T-cell (primary cell): ENCODE results near the gene NFIX. TPM values are rescaled to one million over a fixed set of nuclear protein-coding genes. Genes with fewer than 3 reads are reported as not detected.

Experiments used
- ATAC-seq, 4 experiments: fragments of 200-7000 bp in 3 of 4; fragments of 150-1000 bp in 1 of 4; cut with Tn5 transposase; replicated peaks in 1 of 4; 1 replicate in 3 of 4; 2 replicates in 1 of 4; pipeline ENCODE4 v1.10.0; 2021; ENCODE audit warnings: moderate library complexity in 3 of 4, mild to moderate bottlenecking in 2 of 4, moderate number of reproducible peaks in 1 of 4
- CTCF ChIA-PET, 2 donors: fragments of 300-600 bp; sonication (Branson Sonifier 250); formaldehyde crosslinking; loops; one replicate each; lab custom pipeline; 2022; ENCODE audit warnings: antibody characterized with exemption in 2 of 2; lab: Charles Lee
- POLR2A ChIA-PET, 2 donors: fragments of 300-600 bp; sonication (Branson Sonifier 250); formaldehyde crosslinking; loops; one replicate each; lab custom pipeline; 2022; ENCODE audit warnings: antibody characterized with exemption in 2 of 2; lab: Charles Lee
- DNase-seq, 35 experiments: peaks; one replicate each; pipeline versions ENCODE4 v3.0.0 to v3.0.0-alpha.2; 2013 to 2023
- H3K27ac ChIP-seq: one replicate; pipeline ENCODE4 v1.5.1; 2013; ENCODE audit warnings: low read length
- H3K27me3 ChIP-seq, 2 experiments: replicated peaks in 1 of 2; 1 replicate in 1 of 2; 2 replicates in 1 of 2; pipeline versions ENCODE4 v1.6.1 to v1.7.0; 2013; ENCODE audit warnings: low read length in 1 of 2, mixed read lengths in 1 of 2; ENCODE audit not compliant: control insufficient read depth in 2 of 2, insufficient read depth in 2 of 2; ENCODE audit errors: extremely low read depth in 1 of 2
- H3K36me3 ChIP-seq, 2 donors: 1 replicate in 1 of 2; 2 replicates in 1 of 2; pipeline versions ENCODE4 v1.6.1 to v1.7.0; 2013; ENCODE audit warnings: low read length in 1 of 2; ENCODE audit not compliant: control insufficient read depth in 2 of 2, insufficient read depth in 1 of 2; ENCODE audit errors: extremely low read depth in 1 of 2
- H3K4me1 ChIP-seq, 2 experiments: 1 replicate in 1 of 2; 2 replicates in 1 of 2; pipeline versions ENCODE4 v1.6.1 to v1.7.0; 2013; ENCODE audit warnings: low read length in 2 of 2, mixed read lengths in 1 of 2; ENCODE audit not compliant: insufficient read depth in 2 of 2, control insufficient read depth in 1 of 2; ENCODE audit errors: extremely low read depth in 1 of 2
- H3K4me3 ChIP-seq, 2 donors: 1 replicate in 1 of 2; 2 replicates in 1 of 2; pipeline versions ENCODE4 v1.5.1 to v1.7.0; 2013; ENCODE audit warnings: mild to moderate bottlenecking in 2 of 2, low read length in 1 of 2, moderate library complexity in 1 of 2; ENCODE audit not compliant: control insufficient read depth in 1 of 2; ENCODE audit errors: extremely low read depth in 1 of 2
- H3K9me3 ChIP-seq: 2 replicates; pipeline ENCODE4 v1.7.0; 2013
- H3K27ac Mint-ChIP-seq, 2 donors: one replicate each; pipeline ENCODE4 v1.8.0; 2020 to 2021; ENCODE audit warnings: mild to moderate bottlenecking in 2 of 2, mixed read lengths in 2 of 2
- H3K27me3 Mint-ChIP-seq, 2 donors: one replicate each; pipeline ENCODE4 v1.8.0; 2021 to 2022; ENCODE audit warnings: mixed read lengths in 2 of 2
- H3K36me3 Mint-ChIP-seq: one replicate; pipeline ENCODE4 v1.8.0; 2021; ENCODE audit warnings: mixed read lengths
- H3K4me1 Mint-ChIP-seq, 3 donors: one replicate each; pipeline ENCODE4 v1.8.0; 2020 to 2022; ENCODE audit warnings: mixed read lengths in 3 of 3, mild to moderate bottlenecking in 1 of 3
- H3K4me3 Mint-ChIP-seq, 3 donors: one replicate each; pipeline ENCODE4 v1.8.0; 2020 to 2022; ENCODE audit warnings: mild to moderate bottlenecking in 3 of 3, mixed read lengths in 3 of 3, moderate library complexity in 3 of 3
- H3K9me3 Mint-ChIP-seq, 3 donors: one replicate each; pipeline ENCODE4 v1.8.0; 2020 to 2022; ENCODE audit warnings: mixed read lengths in 3 of 3
- WGBS: methylation state at CpG from one replicate; pipeline ENCODE4 v1.1.5; 2013; ENCODE audit warnings: missing lambda C conversion rate; ENCODE audit not compliant: insufficient coverage; 5-methylcytosine and 5-hydroxymethylcytosine counted together
- total RNA-seq, 35 experiments: library from RNA in 6 of 35; stranded (reverse) in 6 of 35; fragments of 120-200 nt in 1 of 35; gene quantifications; one replicate each; pipeline versions ENCODE4 v1.2.1 to v1.2.4 and lab custom pipeline; 2013 to 2026

Gene NFIX
- total RNA-seq, 5 donors from 2014 or later (not counting 1 experiment from before 2014, with no cell fraction given), result 3.9 to 6.6 (median 6.3) TPM

GRCh38 chr19:13133241-13133870 lies 138.1 kb downstream of the NFIX start:
- no peaks in the 10 kb centered on the region for H3K9me3 Mint-ChIP-seq
- DNase-seq (no peak), ATAC-seq (no peak)
- Histone ChIP-seq H3K9me3 (no peaks in the 10 kb centered on the region), H3K4me1 (peaks cover 0 to 28% of the 10 kb centered on the region in 2 experiments), H3K27me3 (no peaks in the 10 kb centered on the region), H3K4me3 (no peak overlapping the region), H3K36me3 (peaks cover 18 to 29% of the 10 kb centered on the region in 2 donors), H3K27ac (no peak overlapping the region)
- H3K4me1 Mint-ChIP-seq, result peaks cover 24 to 36% (median 30%) of the 10 kb centered on the region in 3 donors
- H3K36me3 Mint-ChIP-seq, result peaks cover 14% of the 10 kb centered on the region
- no peaks in the 10 kb centered on the region for H3K27me3 Mint-ChIP-seq
- 67% methylated on average over 5 of the region's 12 CpGs for WGBS
- ChIA-PET POLR2A (no interaction called here), CTCF (interaction anchor here (0.6 to 1.5 kb wide), 2 partner anchors 22 to 220 kb away, joined by 3 read pairs; no protein-coding TSS in a partner anchor)
- peak overlapping the region; percentile 11 to 77 for H3K27ac Mint-ChIP-seq
- H3K4me3 Mint-ChIP-seq, result no peak overlapping the region

DNA sequence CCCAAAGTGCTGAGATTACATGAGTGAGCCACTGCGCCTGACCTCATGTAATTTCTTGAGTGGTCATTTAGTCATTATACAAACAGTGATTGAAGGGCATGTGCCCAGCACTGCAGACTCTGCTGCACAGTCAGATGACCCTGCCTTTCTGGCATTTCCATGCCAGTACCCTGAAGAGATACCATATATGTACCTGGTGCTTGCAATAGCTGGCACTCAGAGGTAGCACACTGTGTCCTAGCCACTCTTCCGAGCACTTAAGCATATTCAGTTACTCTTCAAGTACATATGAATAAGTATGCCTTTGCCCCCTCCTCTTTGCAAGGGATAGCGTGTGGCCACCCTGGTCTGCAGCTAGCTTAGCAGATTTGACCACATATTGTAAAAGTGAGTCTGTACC lies 139.4 kb downstream of the NFIX start:
- peaks cover 19 to 36% of the 10 kb centered on the region in 2 donors for H3K36me3 ChIP-seq
- no peaks in the 10 kb centered on the region for H3K9me3 ChIP-seq
- Mint-ChIP-seq H3K9me3 (no peaks in the 10 kb centered on the region), H3K27ac (no peak overlapping the region), H3K27me3 (no peaks in the 10 kb centered on the region), H3K36me3 (peaks cover 16% of the 10 kb centered on the region), H3K4me1 (peaks cover 19 to 30% (median 24%) of the 10 kb centered on the region in 3 donors), H3K4me3 (no peak overlapping the region)
- CTCF ChIA-PET, result no interaction called here
- POLR2A ChIA-PET, result no interaction called here
- no peak overlapping the region for H3K27ac ChIP-seq
- no peaks in the 10 kb centered on the region for H3K27me3 ChIP-seq
- no peak for ATAC-seq
- no peak for DNase-seq
- H3K4me3 ChIP-seq, result no peak overlapping the region
- peaks cover 0 to 25% of the 10 kb centered on the region in 2 experiments for H3K4me1 ChIP-seq
- WGBS, result 100% methylated on average over 2 of the region's 3 CpGs

- H3K27ac Mint-ChIP-seq, result no peak overlapping the region
- Histone ChIP-seq H3K27ac (no peak overlapping the region), H3K9me3 (no peaks in the 10 kb centered on the region), H3K36me3 (peaks cover 19 to 36% of the 10 kb centered on the region in 2 donors), H3K27me3 (no peaks in the 10 kb centered on the region), H3K4me1 (peaks cover 0 to 25% of the 10 kb centered on the region in 2 experiments), H3K4me3 (no peak overlapping the region)
- CTCF ChIA-PET, result no interaction called here
- H3K4me1 Mint-ChIP-seq, result peaks cover 19 to 29% (median 22%) of the 10 kb centered on the region in 3 donors
- ATAC-seq, result no peak
- peaks cover 17% of the 10 kb centered on the region for H3K36me3 Mint-ChIP-seq
- WGBS, result 96% methylated on average over 52 of the region's 60 CpGs
- no peak for DNase-seq
- H3K4me3 Mint-ChIP-seq, result no peak overlapping the region
- H3K9me3 Mint-ChIP-seq, result no peaks in the 10 kb centered on the region
- H3K27me3 Mint-ChIP-seq, result no peaks in the 10 kb centered on the region
- POLR2A ChIA-PET, result no interaction called here
Measured at GRCh38 chr19:13135068-13136062, 140.1 kb downstream of the NFIX start.

DNA sequence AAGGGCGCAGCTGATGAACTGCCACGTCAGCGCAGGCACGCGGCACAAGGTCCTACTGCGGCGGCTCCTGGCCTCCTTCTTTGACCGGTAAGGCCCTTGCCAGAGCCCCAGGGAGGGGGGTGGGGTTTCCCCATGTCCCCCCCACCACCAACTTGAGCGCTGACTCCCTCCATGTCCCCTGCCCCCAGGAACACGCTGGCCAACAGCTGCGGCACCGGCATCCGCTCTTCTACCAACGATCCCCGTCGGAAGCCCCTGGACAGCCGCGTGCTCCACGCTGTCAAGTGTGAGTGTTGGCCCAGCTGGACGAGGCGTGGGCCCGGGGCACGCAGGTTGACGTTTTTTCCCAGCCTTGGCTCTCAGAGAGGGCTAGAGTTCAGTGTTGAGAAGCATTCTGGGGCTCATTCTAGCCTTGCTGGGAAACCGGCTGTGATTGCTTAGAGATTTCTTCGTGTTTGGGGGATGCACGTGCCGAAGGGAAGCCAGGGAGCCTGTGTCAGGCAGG lies 142.1 kb downstream of the NFIX start:
- WGBS, result 96% methylated on average over 20 of the region's 28 CpGs
- peaks cover 15 to 18% (median 17%) of the 10 kb centered on the region in 3 donors for H3K4me1 Mint-ChIP-seq
- DNase-seq (no peak), ATAC-seq (no peak)
- H3K27me3 Mint-ChIP-seq, result no peaks in the 10 kb centered on the region
- no peaks in the 10 kb centered on the region for H3K9me3 ChIP-seq
- H3K27me3 ChIP-seq, result no peaks in the 10 kb centered on the region
- no peak overlapping the region for H3K4me3 Mint-ChIP-seq
- no peaks in the 10 kb centered on the region for H3K9me3 Mint-ChIP-seq
- CTCF ChIA-PET, result interaction anchor here in 1 of 2 donors (0.6 kb wide), 1 partner anchor 70 kb away, joined by 4 read pairs; no protein-coding TSS in a partner anchor
- peaks cover 0 to 13% of the 10 kb centered on the region in 2 experiments for H3K4me1 ChIP-seq
- peaks cover 17% of the 10 kb centered on the region for H3K36me3 Mint-ChIP-seq
- no peak overlapping the region for H3K27ac Mint-ChIP-seq
- no peak overlapping the region for H3K4me3 ChIP-seq
- POLR2A ChIA-PET, result no interaction called here
- H3K36me3 ChIP-seq, result peaks cover 19 to 36% of the 10 kb centered on the region in 2 donors
- no peak overlapping the region for H3K27ac ChIP-seq

GRCh38 chr19:13138171-13138915 lies 143.1 kb downstream of the NFIX start:
- POLR2A ChIA-PET, result no interaction called here
- peaks cover 0 to 3% of the 10 kb centered on the region in 2 experiments for H3K4me1 ChIP-seq
- peaks cover 17% of the 10 kb centered on the region for H3K36me3 Mint-ChIP-seq
- H3K27ac ChIP-seq, result no peak overlapping the region
- 95% methylated on average over 26 of the region's 40 CpGs for WGBS
- CTCF ChIA-PET, result no interaction called here
- no peak overlapping the region for H3K4me3 ChIP-seq
- ATAC-seq (no peak), DNase-seq (no peak)
- no peaks in the 10 kb centered on the region for H3K27me3 ChIP-seq
- no peaks in the 10 kb centered on the region for H3K9me3 ChIP-seq
- no peaks in the 10 kb centered on the region for H3K27me3 Mint-ChIP-seq
- H3K36me3 ChIP-seq, result peaks cover 19 to 36% of the 10 kb centered on the region in 2 donors
- H3K27ac Mint-ChIP-seq, result no peak overlapping the region
- no peaks in the 10 kb centered on the region for H3K9me3 Mint-ChIP-seq
- H3K4me1 Mint-ChIP-seq, result peaks cover 5 to 8% (median 7%) of the 10 kb centered on the region in 3 donors
- H3K4me3 Mint-ChIP-seq, result no peak overlapping the region

DNA sequence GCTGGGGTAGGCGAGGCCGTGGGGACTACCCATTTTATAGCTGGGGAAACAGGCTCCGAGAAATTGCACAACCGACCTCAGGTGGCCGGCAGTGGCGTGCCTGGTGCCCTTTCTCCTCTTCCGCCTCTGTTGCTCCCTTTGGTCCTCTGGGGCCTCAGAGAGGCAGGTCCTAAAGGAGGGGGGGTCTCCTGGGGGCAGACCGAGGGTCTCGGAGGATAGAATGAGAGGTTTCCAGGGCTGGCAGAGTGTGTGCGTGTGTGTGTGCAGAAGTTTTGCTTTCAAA lies 143.6 kb downstream of the NFIX start:
- Histone ChIP-seq H3K4me1 (no peaks in the 10 kb centered on the region), H3K27me3 (no peaks in the 10 kb centered on the region), H3K36me3 (peaks cover 19 to 36% of the 10 kb centered on the region in 2 donors), H3K9me3 (no peaks in the 10 kb centered on the region), H3K4me3 (no peak overlapping the region), H3K27ac (no peak overlapping the region)
- H3K36me3 Mint-ChIP-seq, result peaks cover 19% of the 10 kb centered on the region
- no peak overlapping the region for H3K4me3 Mint-ChIP-seq
- POLR2A ChIA-PET, result interaction anchor here in 1 of 2 donors (0.5 kb wide), 1 partner anchor 228 kb away, joined by 4 read pairs; no protein-coding TSS in a partner anchor
- H3K9me3 Mint-ChIP-seq, result no peaks in the 10 kb centered on the region
- CTCF ChIA-PET, result no interaction called here
- H3K27me3 Mint-ChIP-seq, result no peaks in the 10 kb centered on the region
- peaks cover 0 to 5% (median 2%) of the 10 kb centered on the region in 3 donors for H3K4me1 Mint-ChIP-seq
- 90% methylated on average over 8 of the region's 10 CpGs for WGBS
- no peak for DNase-seq
- no peak overlapping the region for H3K27ac Mint-ChIP-seq
- ATAC-seq, result no peak
